RWPE1 (cell line): ENCODE data around the gene CBX1.
"Not testable (repeated sequence)": the region's sequence is repeated elsewhere in the genome, so short reads cannot be mapped to it uniquely, and the experiment has no call there.

Experiments
- CTCF ChIA-PET: fragments of 350-600 bp; sonication (Branson Sonifier 250); formaldehyde crosslinking; extraction: SDS; loops from one replicate; lab custom pipeline; 2021; lab: Yijun Ruan, JAX
- POLR2A ChIA-PET: fragments of 400-600 bp; formaldehyde crosslinking; extraction: SDS; loops from one replicate; lab custom pipeline; 2020; ENCODE audit warnings: antibody characterized with exemption; ENCODE audit not compliant: low non-redundant PET; lab: Yijun Ruan, JAX
- DNase-seq: peaks from one replicate; pipeline ENCODE4 v3.0.0; 2012; ENCODE audit warnings: low spot score
- H3K27ac ChIP-seq: fragments of 450-650 bp; 2 replicates; pipeline ENCODE4 v1.5.1; 2017
- CTCF ChIP-seq: fragments of 450-650 bp; conservative IDR thresholded peaks from 2 replicates; pipeline ENCODE4 v1.5.1; 2017; ENCODE audit warnings: low read depth, mild to moderate bottlenecking

The CBX1 gene

GRCh38 chr17:48081858-48082257 lies 19.4 kb downstream of the CBX1 start:
- peak overlapping the region; percentile 48 for H3K27ac ChIP-seq
- no peak for DNase-seq
- CTCF ChIA-PET = interaction anchor here (0.6 to 1.2 kb wide), 3 partner anchors 12 to 537 kb away, joined by 3 to 6 read pairs (median 5); no protein-coding TSS in a partner anchor
- POLR2A ChIA-PET = no interaction called here
- TF ChIP-seq CTCF = no peak

GRCh38 chr17:48077152-48077551 lies 24.1 kb downstream of the CBX1 start:
- CTCF ChIA-PET = interaction anchor here (0.7 to 1.3 kb wide), 2 partner anchors 17 to 51 kb away, joined by 4 to 7 read pairs; no protein-coding TSS in a partner anchor
- POLR2A ChIA-PET, DNase-seq: not testable (repeated sequence)
- H3K27ac ChIP-seq = peak overlapping the region; percentile 60

GRCh38 chr17:48074322-48075081 lies 26.8 kb downstream of the CBX1 start:
- ChIA-PET POLR2A (interaction anchor here (1.0 kb wide), 1 partner anchor 30 kb away, joined by 16 read pairs; no protein-coding TSS in a partner anchor), CTCF (interaction anchor here (0.6 to 3.2 kb wide), 8 partner anchors 23 to 443 kb away, joined by 3 to 16 read pairs (median 3); no protein-coding TSS in a partner anchor)
- TF ChIP-seq CTCF = peak; percentile 86
- peak overlapping the region; percentile 61 for H3K27ac ChIP-seq
- DNase-seq = peak; percentile 53

GRCh38 chr17:48073566-48074094 lies 27.6 kb downstream of the CBX1 start:
- POLR2A ChIA-PET, DNase-seq: not testable (repeated sequence)
- CTCF ChIA-PET = interaction anchor here (0.6 to 3.2 kb wide), 3 partner anchors 39 to 47 kb away, joined by 4 to 16 read pairs (median 6); no protein-coding TSS in a partner anchor
- H3K27ac ChIP-seq = peak overlapping the region; percentile 71

GRCh38 chr17:48072811-48073210 lies 28.5 kb downstream of the CBX1 start:
- CTCF ChIA-PET = interaction anchor here (0.6 to 3.2 kb wide), 2 partner anchors 17 to 47 kb away, joined by 3 to 16 read pairs; no protein-coding TSS in a partner anchor
- H3K27ac ChIP-seq = peak overlapping the region; percentile 45
- POLR2A ChIA-PET, DNase-seq: not testable (repeated sequence)

- ChIA-PET POLR2A (no interaction called here), CTCF (no interaction called here)
These were observed 29.6 kb downstream of the CBX1 start for GRCh38 chr17:48071654-48072053.

GRCh38 chr17:48070195-48070594 lies 31.1 kb downstream of the CBX1 start:
- ChIA-PET CTCF (no interaction called here), POLR2A (no interaction called here)
- no peak overlapping the region for H3K27ac ChIP-seq
- no peak for TF ChIP-seq CTCF
- no peak for DNase-seq

More at GRCh38 chr17:48071654-48072053, 29.6 kb downstream of the CBX1 start:
- no peak for DNase-seq
- peak overlapping the region; percentile 45; the same call in 1 of the 2 replicates for H3K27ac ChIP-seq
- TF ChIP-seq CTCF = no peak
